ENCODE measurements around the gene PLXNA4. TPM values are rescaled to one million over a fixed set of nuclear protein-coding genes. Genes with fewer than 3 reads are reported as not detected.

PLXNA4 gene
- total RNA-seq, 1 experiment from 2014 or later = 0.81 TPM

- no peak for TF ChIP-seq ZNF425 (CRISPR knock-in tag; conservative IDR thresholded peaks at IDR 0.05)
- no peak for TF ChIP-seq ZNF138 (CRISPR knock-in tag; conservative IDR thresholded peaks at IDR 0.05)
- no peak for TF ChIP-seq JAZF1 (CRISPR knock-in tag; IDR thresholded peaks at IDR 0.05)
- no peak for TF ChIP-seq KAT7 (CRISPR knock-in tag; IDR thresholded peaks at IDR 0.05; ENCODE audit: borderline replicate concordance)
- no peak for TF ChIP-seq RELA (CRISPR knock-in tag; IDR thresholded peaks at IDR 0.05; ENCODE audit: borderline replicate concordance)
- TF ChIP-seq HMGXB4 (CRISPR knock-in tag; IDR thresholded peaks at IDR 0.05) = no peak
- TF ChIP-seq ETV6 (CRISPR knock-in tag; IDR thresholded peaks at IDR 0.05) = no peak
- TF ChIP-seq ZNF416 (CRISPR knock-in tag; IDR thresholded peaks at IDR 0.05) = no peak
- TF ChIP-seq STAT6 (CRISPR knock-in tag; conservative IDR thresholded peaks at IDR 0.05; ENCODE audit: low read depth) = no peak
Measured at GRCh38 chr7:132116369-132116768, 459.9 kb downstream of the PLXNA4 start (continued).

GRCh38 chr7:132115758-132116157 is 460.5 kb downstream of the PLXNA4 start:
- ChIA-PET CTCF (no interaction called here), POLR2A (no interaction called here)
- Mint-ChIP-seq H3K27ac (no peak overlapping the region), H3K9me3 (no peaks in the 10 kb centered on the region), H3K4me1 (peaks cover 8% of the 10 kb centered on the region), H3K4me3 (no peak overlapping the region), H3K27me3 (ENCODE audit: low read depth) (no peaks in the 10 kb centered on the region), H3K36me3 (no peaks in the 10 kb centered on the region)
- TF ChIP-seq ZNF671 (CRISPR knock-in tag; IDR thresholded peaks at IDR 0.05) (no peak), ZNF121 (CRISPR knock-in tag; IDR thresholded peaks at IDR 0.05) (no peak)
- DNase-seq (ENCODE audit: low spot score) = no peak
- no peak for ATAC-seq

GRCh38 chr7:132115028-132115427 is 461.2 kb downstream of the PLXNA4 start:
- TF ChIP-seq ZNF671 (CRISPR knock-in tag; IDR thresholded peaks at IDR 0.05) (no peak), EMX1 (CRISPR knock-in tag; IDR thresholded peaks at IDR 0.05) (no peak), RELA (CRISPR knock-in tag; IDR thresholded peaks at IDR 0.05; ENCODE audit: borderline replicate concordance) (no peak), CTCF (IDR thresholded peaks at IDR 0.05) (no peak), MLX (CRISPR knock-in tag; IDR thresholded peaks at IDR 0.05) (no peak), ARID4B (CRISPR knock-in tag; IDR thresholded peaks at IDR 0.05; ENCODE audit: borderline replicate concordance) (no peak), STAT6 (CRISPR knock-in tag; conservative IDR thresholded peaks at IDR 0.05; ENCODE audit: low read depth) (no peak), RORB (CRISPR knock-in tag; IDR thresholded peaks at IDR 0.05) (no peak)
- ChIA-PET CTCF (interaction anchor here (1.0 to 1.4 kb wide), 4 partner anchors 12 to 170 kb away, joined by 3 to 4 read pairs (median 3); no protein-coding TSS in a partner anchor), POLR2A (no interaction called here)
- no peak overlapping the region for H3K27ac Mint-ChIP-seq
- peaks cover 8% of the 10 kb centered on the region for H3K4me1 Mint-ChIP-seq
- H3K9me3 Mint-ChIP-seq = no peaks in the 10 kb centered on the region
- ATAC-seq = no peak
- H3K27me3 Mint-ChIP-seq (ENCODE audit: low read depth) = no peaks in the 10 kb centered on the region
- no peak overlapping the region for H3K4me3 Mint-ChIP-seq
- H3K36me3 Mint-ChIP-seq = no peaks in the 10 kb centered on the region
- DNase-seq (ENCODE audit: low spot score) = no peak

Data from WTC11 (cell line).